Sigmoid colon (tissue), 4 donors: ENCODE data around the gene LOXHD1.

Experiments used
- CTCF ChIP-seq, 4 experiments: fragments of 450-650 bp in 3 of 4; fragments of 200-600 bp in 1 of 4; IDR thresholded peaks; one replicate each; pipeline ENCODE4 v1.5.1; 2016 to 2019; ENCODE audit warnings: antibody characterized with exemption in 4 of 4, mild to moderate bottlenecking in 3 of 4, moderate library complexity in 2 of 4
- POLR2A ChIP-seq, 2 donors: fragments of 450-650 bp; IDR thresholded peaks; one replicate each; pipeline ENCODE4 v1.6.1; 2016; ENCODE audit warnings: antibody characterized with exemption in 2 of 2, mild to moderate bottlenecking in 2 of 2, moderate library complexity in 2 of 2
- POLR2AphosphoS5 ChIP-seq, 4 donors: sonication (generic); formaldehyde crosslinking; IDR thresholded peaks; one replicate each; pipeline ENCODE4 v1.6.1; 2017; ENCODE audit warnings: antibody characterized with exemption in 4 of 4

- TF ChIP-seq CTCF (IDR thresholded peaks at IDR 0.05) = no peak
- no peak for TF ChIP-seq POLR2A (IDR thresholded peaks at IDR 0.05)
- TF ChIP-seq POLR2AphosphoS5 (IDR thresholded peaks at IDR 0.05) = no peak
These were observed 81.2 kb downstream of the LOXHD1 start for GRCh38 chr18:46575851-46576250.
